Activated T-cell treated with anti-CD3 and anti-CD28 coated beads for 24 hours (primary cell): ENCODE results near the gene RPL5.
A peak's percentile ranks its signal among the peaks of the same experiment; 100 is the strongest.

ENCODE experiments used
- DNase-seq: peaks from one replicate; pipeline ENCODE4 v3.0.0-alpha.2; 2020; ENCODE audit warnings: low read depth

The RPL5 gene

DNA sequence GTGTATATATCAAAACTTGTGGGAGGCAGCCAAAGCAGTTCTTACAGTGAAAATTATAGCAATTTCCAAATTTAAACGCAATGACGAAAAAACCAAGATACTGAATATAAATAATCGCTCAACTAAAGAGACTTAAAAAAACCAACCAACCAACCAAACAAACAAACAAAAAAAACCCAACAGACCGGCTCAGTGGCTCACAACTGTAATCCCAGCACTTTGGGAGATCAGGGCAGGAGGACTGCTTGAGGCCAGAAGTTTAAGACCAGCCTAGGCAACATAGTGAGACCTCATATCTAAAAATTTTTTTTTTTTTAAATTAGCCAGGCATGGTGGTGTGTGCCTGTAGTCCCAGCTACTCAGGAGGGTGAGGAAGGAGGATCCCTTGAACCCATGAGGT is 23.4 kb downstream of the RPL5 start:
- DNase-seq = no peak

DNA sequence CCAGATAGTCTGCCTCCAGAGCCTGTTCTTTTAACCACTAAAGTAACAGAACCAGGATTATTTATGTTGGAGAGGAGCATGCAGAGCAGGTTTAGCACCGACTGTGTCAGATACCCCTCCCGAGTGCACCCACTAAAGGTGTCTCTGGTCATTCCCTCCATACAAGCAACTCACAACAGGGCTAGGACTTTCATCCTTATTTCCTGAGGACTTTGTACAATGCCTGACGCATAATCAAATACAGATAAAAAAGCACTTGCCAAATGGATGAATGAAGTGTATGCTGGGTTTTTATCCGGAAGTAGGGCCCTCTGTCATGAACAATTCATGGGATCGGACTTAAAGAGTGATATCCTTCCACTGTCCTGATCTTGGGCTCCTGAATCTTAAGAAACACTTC is 26.0 kb downstream of the RPL5 start:
- DNase-seq = no peak

DNA sequence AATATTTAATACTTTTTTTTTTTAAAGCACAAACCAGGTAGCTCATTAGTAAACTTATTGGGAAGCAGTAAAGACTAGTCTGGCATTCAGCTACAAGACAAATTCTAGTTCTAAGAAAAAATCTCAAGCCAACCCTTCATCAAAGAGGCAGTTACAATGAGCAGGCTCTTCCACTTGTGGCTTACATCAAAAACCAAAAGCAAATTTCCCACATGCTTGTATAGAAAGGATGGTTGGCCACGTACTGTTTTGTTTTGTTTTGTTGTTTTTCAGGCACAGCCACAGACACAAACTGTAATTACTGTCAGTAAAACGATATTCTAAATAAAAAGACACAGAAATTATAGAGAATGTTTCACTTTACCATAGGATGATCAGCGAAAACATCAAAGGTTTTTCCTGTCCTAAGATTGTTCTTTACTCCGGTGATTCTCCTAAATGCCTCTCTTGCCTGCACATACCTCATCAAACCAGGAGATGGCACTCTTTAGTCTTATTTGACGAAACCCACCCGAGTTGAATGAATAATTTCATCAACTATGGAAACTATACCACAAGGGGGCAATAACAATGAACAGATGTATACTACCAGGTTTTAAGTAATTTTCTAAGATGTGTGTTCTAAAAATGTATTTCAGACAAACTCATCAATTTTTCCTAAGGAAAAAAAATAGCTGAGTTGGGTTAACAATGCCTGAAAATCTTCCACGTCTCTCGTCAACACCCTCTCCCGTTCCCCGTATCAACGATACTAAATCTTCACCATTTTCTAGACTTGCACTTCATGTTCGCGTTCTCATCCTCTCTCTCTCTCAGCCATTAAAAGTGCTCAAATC is 26.9 kb downstream of the RPL5 start:
- DNase-seq = peak; percentile 46

GRCh38 chr1:92859400-92860039 is 27.7 kb downstream of the RPL5 start:
- no peak for DNase-seq

- DNase-seq = no peak
Measured at GRCh38 chr1:92862605-92863004, 30.8 kb downstream of the RPL5 start.

GRCh38 chr1:92864131-92864530 is 32.3 kb downstream of the RPL5 start:
- no peak for DNase-seq

GRCh38 chr1:92870591-92870990 is 38.8 kb downstream of the RPL5 start:
- no peak for DNase-seq

GRCh38 chr1:92872719-92873118 is 40.9 kb downstream of the RPL5 start:
- DNase-seq = no peak

DNA sequence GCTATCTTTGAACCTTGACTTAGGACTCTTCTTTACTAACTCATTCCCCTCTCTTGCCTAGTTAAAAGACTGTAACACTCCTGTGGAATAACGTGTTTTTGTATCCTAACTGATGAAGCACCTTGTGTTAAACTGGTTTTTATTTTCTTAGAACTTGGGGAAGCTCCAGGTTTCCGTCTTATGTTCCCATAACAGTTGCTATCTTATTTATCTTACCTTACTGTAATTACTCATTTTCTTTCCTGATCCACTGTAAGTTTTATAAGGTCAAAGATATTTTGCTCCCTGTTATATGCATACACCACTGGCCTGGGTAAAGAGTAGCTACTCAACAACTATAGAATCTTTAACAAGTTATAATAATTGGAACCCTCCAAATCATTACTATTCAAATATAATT is 43.1 kb downstream of the RPL5 start:
- no peak for DNase-seq

DNA sequence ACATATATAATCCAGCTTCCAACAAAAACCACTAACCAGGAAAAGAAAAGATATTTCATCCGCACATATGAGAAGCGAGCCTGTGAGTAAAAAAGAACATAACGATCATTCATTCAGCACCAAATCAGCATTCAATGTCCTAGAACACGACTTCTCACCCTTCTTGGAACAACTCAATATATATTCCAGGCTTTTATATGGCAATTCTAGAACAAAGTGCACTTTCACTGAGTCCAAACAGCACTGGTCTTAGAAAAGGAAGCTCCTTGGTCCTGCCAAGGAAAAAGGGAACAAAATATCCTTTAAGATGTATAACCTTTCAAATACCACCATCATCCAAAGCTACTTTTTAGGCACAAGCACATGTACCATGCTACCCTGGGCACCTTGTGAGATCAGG is 44.5 kb downstream of the RPL5 start:
- no peak for DNase-seq

DNA sequence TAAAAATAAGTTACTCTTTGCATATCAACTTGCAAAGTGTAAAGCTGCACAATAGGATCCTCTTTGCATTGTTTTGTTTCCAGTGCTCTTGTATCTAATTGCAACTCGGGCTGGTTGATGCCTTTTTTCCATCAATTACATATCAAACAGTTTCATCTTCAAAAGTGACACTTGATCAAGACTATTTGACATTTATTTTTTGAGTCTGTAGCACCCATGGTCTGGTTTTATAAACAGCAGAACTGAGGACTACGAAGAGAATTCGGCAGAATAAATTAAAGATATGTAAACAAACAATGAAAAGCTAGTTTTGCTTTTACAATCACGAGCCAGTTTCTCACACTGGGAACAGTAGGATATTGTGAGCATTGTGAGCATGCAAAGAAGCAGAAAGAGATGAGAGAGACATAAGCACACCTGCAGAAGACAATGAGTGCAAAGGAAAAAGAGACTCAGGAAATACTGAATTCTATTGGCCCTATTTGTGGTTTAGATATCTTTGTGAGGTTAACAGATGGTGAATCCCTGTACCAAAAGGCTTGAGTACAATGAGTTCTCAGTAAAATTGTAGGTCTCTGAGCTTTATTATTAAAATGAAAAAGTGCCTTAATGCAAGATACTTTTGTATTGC is 45.4 kb downstream of the RPL5 start:
- DNase-seq = no peak

DNA sequence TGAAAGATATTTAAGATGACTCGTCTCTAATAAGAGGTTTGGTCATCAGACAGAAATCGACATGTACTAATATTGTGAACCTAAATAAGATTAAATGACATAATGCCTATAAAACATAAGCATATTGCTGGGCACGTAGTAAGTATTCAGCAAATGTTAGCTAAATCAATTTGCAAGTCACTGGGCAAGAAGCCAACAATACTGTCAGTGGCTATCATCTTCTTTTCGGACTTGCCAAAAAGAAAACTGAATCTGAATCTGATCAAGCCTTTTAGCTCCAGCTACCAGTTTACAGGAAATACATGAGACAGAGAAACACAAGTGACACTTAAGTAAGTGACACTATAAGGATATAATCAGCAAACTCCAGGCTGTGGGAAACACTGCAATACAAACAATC is 46.0 kb downstream of the RPL5 start:
- no peak for DNase-seq

- no peak for DNase-seq
Measured at GRCh38 chr1:92879316-92879968, 47.6 kb downstream of the RPL5 start.

- no peak for DNase-seq
Measured at GRCh38 chr1:92881391-92881790, 49.6 kb downstream of the RPL5 start.

DNA sequence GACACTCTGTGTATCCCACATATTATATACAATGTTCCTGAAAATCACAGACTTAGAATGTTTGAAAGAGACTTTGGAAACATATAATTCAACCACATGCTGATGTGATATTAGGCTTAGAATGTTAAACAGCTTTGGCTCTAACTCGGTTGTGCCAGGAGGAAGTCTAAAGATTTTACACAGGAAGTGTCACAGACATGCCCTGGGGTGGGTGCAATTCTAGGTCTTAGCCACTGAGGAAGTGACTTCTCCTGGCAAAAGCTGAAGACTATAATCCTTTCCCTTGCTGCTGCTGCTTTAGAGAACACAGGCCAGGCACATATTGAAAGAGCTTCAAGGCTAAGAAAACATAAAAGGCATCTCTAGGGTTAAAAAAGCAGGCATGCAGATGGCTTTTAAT is 51.0 kb downstream of the RPL5 start:
- DNase-seq = no peak

GRCh38 chr1:92883297-92883696 is 51.5 kb downstream of the RPL5 start:
- DNase-seq = no peak

GRCh38 chr1:92884195-92884594 is 52.4 kb downstream of the RPL5 start:
- no peak for DNase-seq

GRCh38 chr1:92886886-92887419 is 55.1 kb downstream of the RPL5 start:
- DNase-seq = no peak

DNA sequence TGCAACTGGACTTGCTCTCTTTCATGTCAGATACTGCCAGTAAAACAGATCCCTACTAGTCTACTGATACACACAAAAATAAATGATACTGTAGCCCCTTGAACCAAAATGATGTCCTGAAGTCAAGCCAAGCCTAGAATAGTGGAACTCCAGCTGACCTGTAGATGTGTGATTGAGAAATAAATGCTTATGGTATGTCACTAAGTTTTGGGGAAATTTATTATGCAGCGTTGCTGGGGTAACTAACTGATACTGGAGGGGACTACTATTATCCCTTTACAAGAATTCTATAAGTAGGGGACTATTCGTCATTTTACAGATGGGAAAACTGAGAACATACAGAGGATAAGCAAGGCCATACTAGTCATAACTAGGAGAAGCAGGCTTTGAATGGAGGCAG is 55.6 kb downstream of the RPL5 start:
- no peak for DNase-seq
